GM19043 (cell line): ENCODE results near the gene SLC38A8.

Source experiments
- ATAC-seq: cut with Tn5 transposase; IDR thresholded peaks from one replicate; pipeline ENCODE4 v1.9.1; 2021; ENCODE audit warnings: low read depth; ENCODE audit not compliant: unreplicated experiment

SLC38A8 gene

DNA sequence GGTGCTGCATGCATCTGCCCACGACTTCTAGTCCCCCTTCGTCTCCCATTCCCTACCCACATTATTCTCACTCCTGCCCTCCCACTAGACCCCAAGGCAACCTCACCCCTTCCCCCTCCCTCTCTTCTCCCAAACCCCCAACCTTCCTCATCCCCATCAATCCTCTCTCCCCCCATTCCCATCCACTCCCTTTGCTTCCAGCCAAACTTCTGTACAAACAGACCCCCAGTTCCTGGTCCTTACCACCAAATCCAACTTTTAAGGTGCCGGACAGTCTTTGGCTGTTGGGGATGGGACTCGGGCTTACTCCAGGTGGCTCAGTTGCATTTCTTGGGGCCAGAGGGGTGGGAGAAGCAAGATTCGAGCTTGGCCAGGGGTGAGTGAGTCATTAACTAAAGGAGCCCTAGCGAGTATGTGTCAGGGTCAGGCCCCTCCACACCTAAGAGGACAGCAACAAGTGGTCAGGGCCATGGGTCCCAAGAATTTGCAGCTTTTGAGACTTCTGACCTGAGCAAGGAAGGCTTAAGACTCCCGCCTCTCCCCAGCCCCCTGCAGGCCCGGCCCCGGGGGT is at the start of gene SLC38A8:
SLC38A8 (minus strand) TSS at position 488 of the 571 bp plus-strand sequence. CDS start 638 bp downstream, outside the sequence.
- no peak for ATAC-seq

DNA sequence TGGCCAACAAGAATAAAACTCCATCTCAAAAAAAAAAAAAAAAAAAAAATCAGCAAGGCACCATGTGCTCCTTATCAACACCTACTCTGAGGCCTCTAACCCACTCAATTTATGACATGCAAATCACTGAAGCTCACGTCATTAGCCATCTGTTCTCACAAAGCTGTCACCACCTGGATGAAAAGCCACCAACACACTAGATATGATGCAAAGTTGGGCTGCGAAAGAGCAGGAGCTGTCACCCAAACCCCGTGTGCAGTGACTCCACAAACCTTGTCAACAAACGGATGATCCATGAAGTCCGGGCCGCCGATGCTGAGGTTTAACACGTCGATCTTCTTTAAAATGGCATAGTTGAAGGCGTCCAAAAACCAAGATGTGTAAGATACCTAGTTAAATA is 48.9 kb upstream of the SLC38A8 start:
- no peak for ATAC-seq

DNA sequence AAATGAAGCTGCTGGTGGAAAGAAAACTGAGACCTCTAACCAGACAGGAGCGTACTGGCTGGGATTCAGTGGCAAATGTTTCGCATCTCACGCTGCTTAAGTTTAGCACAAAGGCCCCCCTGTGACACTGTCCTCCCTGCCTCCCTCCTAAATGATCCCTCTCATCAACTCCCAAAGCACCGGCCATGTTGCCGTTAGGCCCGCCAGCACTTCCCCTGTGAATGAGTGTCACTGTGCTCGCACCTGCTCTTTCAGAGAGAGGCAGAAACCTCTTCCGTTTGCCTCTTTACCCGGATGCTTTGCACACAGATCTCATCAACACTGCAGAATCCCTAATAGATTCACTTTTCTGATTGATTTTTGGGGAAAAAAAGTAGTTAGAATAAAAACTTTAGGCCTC is 47.6 kb upstream of the SLC38A8 start:
- ATAC-seq = no peak

DNA sequence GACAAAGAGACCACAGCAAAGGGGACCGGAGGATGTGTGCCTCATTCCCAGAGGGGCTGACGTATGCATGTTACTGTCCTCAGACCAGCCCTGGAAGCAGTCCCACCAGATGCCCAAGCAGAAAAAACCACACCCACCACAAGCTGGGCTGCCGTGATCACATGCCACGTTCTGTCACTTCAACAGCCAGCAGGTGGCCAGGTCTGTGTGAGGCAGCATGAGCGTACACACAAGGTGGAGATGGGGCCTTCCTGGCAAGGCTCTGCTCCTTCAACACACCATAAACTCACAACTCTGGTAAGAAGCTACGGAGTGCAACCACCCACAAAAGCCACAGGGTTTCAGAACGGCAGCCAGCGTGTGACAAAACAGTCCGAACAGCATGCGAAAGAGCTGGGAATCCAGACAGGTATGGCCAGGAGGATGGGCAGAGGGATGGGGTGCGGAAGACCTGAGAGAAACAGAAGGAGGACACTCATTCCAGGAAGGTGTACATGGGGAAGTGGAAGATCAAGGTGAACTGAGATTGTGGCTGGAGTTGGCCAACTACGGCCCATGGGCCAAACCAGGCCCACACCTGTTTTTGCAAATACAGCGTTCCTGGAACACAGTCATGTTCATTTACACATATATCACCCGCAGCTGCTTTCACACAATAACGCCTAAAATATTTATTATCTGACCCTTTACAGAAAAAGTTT is 46.2 kb upstream of the SLC38A8 start:
- ATAC-seq = peak; percentile 77

DNA sequence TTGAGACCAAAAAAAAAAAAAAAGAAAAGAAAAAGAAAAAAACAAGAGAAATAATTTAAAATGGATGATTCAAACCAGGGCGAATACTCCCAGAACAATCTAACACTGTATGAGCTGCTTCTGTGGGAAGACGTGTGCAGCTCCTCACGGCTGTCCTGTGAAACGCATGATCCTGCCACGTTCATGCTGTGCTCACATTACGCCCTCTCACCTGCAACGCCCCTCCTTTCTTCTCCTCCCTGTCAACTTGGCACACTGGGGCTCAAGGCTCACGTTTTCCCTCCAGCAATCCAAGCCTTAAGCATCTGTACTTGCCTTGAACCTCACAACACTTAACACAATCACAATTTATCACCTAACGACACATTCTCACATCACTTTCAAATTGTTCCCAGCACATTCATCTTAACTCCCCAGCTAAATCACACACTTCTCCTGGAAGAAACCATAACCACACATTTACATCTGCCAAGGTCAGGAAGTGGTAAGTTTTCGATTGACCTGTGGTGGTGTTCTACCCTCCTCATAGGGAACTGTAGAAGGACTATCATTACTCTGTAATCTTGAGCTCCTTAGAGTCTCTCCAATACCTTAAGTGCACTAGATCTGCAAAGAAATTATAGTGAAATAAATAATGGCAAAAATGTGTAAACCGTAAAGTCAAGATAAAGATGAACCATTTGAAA is 45.0 kb upstream of the SLC38A8 start:
- no peak for ATAC-seq

DNA sequence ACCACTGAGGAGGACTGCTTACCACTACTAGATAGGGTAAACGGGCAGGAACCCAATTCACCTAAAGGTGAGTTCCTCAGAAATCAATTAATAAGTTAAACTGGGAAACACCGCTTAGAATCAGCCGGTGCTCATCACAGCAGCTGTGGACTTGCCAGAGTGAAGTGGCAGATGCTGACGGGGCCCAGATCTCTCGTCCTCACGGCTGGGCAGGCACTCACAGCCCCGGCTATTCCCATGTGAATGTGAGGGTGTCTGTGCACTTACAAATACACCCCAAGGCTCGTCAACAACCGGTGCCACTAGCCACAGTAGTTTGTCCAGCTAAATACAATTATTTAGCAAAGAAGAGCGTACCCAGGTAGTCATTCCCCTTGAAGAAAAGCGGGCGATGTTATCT is 44.4 kb upstream of the SLC38A8 start:
- no peak for ATAC-seq

DNA sequence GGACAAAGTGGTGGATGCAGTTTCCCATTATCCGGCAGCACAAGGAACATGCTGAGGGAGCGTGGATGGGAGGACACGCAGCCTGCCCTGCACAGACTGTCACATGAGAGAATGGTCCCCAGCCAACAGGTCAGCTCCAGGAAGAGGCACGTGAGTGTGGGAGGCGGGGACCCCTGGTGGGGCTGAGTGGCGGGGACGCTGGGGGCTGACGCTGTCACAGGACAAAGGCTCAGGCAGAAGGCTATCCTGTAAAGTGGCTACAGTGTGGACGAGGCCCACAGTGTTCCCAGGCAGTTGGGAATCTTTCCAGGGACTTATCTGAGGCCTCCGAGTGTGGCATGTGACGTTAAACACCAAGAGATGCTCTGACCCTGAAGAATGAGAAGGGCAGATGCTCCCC is 43.7 kb upstream of the SLC38A8 start:
- ATAC-seq = no peak

DNA sequence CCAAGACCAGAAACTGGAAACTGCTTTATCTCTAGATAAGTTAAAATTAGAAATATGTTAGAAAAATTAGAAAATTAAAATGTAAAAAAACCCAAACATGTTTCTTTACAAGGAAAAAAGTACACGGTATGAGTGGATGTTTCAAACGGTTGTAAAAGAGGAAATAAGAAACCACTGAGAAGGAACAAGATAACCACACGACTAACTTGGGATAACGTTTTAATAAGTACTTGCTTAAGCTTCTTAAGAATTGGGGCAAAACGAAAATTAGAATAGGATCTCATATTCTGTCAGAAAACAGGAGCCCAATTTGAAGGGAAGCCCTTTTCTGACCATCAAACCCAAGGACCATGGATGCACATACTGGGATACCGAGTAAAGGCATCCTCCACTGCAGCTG is 43.2 kb upstream of the SLC38A8 start:
- no peak for ATAC-seq

DNA sequence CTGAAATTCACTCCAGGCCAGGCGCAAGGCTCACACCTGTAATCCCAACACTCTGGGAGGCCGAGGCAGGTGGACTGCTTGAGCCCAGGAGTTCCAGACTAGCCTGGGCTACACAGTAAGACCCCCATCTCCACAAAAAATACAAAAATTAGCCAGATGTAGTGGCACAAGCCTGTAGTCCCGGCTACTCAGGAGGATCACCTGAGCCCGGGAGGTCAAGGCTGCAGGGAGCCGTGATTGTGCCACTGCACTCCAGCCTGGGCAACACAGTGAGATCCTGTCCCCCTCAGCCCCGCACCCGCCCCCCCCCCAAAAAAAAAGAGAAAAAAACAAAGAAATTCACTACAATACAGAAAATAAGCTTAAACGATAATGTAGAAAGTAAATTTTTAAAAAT is 42.7 kb upstream of the SLC38A8 start:
- ATAC-seq = no peak

DNA sequence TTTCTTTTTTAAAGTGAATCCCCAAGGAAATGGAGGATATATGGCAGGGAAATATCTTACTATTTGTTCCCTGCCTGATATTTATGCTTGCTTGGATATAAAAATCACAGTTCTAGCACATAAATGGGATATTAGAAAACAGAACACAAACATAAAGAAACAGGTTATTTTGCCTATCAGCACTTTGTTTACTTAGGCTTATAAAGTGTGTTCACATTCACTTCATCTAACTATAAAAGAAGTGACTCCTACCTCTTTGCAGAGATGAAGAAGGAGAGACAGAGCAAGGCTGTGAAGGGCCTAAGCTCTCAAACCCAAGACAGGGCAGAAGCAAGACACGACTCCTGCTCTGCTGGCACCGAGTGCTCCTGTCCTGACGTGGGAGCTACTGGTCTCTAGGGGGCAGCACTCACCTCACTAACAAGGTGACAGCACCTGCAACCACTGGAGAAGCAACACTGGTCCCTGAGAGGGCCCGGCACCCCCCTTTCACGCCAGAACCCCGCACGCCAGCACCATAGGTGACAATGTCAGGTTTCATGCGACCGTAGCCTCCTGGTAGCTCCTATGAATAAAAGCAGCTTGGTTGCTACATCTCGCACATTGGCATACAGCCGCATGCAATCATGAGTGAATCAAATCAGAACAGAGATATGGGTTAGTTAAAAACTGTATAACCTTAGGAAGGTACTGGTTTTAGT is 42.1 kb upstream of the SLC38A8 start:
- ATAC-seq = peak; percentile 47

DNA sequence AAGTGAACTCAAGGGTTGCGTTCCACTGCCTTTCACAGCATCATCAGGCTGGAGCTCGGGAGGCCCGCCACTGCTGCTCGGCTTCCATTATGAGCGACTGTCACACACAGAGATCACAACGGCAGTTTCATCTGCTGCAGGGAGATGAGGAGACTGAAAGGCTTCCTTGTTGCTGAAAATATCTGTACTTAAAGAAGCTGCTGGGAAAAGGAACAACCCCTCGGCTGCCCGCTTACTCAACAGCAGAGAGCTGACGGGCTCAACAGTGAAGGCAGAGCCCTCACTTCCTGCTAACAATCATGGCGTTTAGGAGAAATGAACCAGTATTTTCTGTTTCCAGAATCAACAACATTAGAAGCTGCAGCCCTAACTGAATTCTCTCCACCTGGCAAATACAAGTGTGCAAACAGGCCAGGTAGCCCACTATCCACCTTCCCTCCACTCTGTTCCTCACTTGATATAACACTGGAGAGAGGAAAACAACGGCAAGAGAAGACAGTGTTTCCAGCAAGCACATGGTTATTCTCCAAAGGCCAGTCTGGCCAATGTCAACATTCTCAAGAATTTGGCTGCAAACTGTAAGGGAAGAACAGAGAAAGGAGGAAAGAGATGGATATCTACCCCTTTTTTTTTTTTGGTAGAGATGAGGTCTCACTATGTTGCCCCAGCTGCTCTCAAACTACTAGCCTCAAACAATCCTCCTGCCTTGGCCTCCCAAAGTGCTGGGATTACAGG is 40.4 kb upstream of the SLC38A8 start:
- no peak for ATAC-seq

DNA sequence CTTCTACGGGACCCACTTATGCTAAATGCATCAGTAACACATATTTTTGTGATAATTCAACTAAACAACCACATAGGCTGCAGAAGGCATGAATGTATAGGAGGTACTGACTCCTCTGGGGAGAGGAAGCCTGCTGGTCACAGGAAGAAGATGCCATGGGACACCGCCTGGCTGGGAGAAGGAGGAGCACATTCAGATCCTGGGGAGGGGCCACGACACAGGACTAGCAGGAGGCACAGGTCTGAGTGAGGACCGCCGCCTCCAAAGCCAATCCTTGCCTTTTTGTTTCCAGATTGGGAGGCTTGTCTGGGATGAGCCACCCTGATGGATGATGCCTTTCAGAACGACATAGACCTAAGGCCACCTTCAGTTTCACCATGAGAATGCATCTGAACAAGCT is 39.5 kb upstream of the SLC38A8 start:
- ATAC-seq = no peak

DNA sequence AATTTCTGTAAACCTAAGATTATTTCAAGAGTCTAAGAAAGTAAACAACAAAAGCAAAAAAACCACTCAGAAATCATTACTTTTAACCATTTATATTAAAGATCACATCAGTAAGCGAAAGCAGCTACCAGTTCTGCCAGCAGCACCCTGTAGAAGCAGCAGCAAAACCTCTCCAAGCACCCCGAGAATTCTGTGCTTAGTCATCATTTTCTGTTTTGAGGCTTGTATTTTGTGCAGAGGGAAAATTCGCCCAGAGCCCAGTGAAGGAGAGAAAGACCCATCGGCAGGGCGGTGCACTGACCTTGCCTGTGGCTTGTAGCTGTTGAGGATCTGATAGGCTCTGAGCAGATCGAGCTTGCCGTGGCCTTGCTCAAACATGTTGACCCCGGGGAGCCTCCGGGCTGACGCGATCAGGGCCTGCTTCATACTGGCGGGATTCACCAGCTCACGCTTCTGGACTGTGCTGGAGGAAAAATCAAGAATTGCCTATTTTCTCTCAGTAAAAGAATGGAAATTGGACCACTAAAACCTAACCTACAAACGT is 38.9 kb upstream of the SLC38A8 start:
- no peak for ATAC-seq

DNA sequence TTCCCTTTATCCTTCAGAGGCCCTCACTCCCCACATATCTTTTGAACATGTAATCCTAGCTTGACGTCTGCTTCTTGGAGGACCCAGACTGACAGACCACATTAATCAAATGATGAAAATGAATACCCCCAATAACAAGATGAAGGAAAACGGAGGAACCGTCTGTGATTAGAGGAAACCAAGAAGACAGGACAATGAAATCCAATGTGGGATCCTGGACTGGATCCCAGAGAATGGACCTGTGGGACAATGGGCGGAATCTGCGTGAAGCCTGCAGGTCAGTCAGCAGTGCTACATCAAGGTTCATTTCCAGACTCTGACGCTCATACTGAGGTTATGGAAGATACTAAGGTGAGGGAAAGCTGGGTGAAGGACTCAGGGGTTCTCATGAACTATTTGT is 38.2 kb upstream of the SLC38A8 start:
- ATAC-seq = no peak

DNA sequence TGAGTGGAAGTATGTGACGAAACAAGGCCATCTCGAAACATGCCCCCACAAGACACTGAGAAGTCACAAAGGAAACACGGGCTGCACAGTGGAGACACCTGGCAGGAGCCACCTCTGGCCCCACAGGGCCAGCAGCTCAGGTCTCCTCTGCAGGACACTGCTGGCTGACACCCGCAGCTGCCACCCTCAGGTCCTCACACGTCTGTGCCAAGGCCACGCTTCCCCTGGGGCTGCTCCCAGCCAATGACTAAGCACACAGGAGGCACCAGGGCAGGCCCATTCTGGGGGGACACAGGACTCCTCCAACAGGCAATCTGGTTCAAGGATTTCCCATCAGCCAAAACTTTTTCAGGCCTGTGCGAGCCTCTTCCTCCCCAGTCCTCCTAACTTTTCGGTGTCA is 37.8 kb upstream of the SLC38A8 start:
- ATAC-seq = no peak

DNA sequence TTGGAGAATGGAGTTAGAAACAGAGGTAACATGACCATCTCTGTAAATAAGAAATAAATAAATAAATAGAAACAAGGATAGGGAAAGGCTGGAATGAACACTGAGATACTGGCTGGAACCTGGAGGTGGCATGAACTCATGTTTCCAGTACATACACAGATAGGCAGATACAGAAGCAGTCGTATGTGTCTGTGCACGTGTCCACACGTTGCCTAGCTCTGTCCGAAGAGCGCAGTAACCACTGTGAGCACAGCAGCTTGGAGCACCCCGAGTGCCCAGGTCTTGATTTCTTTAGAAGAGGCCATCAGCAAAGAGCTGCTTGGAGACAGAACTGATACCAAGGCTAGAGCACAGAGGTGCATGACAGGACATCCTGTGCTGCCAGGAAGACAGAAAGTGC is 37.1 kb upstream of the SLC38A8 start:
- no peak for ATAC-seq

DNA sequence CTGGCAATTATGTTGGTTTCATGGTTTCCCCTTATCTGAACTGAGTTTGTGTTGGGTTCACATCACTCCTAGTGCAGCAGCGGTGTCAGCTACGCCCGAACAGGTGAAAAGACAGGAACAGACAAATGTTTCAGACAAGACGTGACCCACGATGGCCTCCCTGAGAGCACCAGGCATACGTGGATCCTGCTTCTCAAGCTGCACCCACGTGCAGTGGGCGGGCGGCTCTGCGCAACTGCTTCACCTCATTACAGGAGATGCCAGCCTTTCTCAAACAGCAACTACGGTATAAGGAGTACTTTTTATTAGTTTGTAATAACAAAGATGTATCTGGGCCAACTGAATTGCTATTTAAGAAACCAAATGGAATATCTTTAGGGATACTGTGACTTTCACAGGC is 32.8 kb upstream of the SLC38A8 start:
- ATAC-seq = no peak

DNA sequence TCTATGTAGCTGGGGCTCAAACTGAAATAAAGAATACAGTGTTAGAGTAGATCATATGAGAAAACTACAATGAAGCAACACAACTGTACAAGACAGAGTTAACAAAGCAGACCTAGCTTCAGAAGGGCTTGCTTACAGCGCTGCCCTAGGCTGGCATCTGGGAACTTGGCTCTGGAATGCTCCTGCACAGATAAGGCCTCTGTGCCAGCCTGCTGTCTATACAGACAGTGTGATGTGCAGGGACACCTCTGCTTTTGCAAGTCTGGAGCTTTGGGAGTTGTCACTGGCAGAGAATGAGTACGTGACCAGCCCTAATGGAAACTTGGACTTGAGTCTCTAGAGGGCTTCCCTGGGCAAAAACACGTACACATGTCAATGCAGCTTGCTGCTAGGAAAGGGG is 32.1 kb upstream of the SLC38A8 start:
- no peak for ATAC-seq

DNA sequence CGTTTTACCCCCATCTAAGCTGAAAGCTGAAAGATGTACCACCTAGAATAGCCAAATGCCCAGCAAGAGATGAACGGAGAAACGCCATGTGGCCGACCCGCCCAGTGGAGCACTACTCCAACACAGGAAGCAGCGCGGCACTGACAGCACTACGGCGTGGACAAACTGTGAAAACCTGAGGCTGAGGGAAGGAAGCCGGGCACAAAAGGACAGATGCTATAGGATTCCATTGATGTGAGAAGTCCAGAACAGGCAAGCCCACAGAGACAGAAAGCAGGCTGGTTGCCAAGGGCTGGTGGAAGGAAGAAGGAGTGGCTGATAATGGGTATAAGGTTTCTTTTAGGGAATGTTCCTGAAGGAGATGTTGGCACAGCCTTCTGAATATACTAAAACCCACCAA is 29.4 kb upstream of the SLC38A8 start:
- no peak for ATAC-seq

DNA sequence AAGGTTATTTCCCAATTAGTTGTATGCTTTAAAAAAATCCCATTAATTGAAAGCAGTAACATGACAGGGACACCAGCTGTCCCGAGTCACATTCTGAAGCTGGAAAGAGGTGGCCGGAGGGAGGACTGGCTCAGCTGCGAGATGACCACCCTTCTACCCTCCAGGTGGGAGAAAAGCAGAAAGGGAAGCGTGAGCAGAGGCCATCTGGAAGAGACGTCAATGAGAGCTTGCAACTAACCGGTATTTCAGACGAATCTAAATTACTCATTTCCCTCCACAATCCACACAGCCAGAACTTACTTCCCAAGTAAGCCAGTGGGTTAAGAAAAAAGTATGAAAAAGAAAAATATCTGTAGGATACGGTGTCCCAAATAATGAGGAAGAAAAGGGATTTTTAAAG is 28.5 kb upstream of the SLC38A8 start:
- ATAC-seq = no peak

DNA sequence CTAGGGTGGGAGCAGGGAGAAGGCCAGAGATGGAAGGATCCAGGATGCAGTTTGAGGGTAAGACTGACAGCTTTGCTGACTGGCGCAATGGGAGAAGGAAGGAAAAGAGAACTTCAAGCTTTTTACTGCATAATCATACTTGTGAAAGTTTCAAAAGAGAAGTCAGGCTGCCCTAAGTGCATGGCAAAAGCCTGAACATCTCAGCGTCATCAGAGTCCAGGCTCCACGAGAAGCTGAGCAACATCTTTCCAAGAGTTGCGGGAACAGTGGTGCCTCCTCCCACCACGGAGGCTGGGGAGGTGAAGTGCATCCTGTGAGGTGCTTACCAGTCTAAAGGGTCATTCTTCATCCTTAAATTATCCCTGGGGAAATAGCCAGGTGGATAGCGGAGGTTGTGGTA is 26.9 kb upstream of the SLC38A8 start:
- no peak for ATAC-seq
